Measurements from ENCODE around the gene ACTR2.
"Not testable (repeated sequence)": the region's sequence is repeated elsewhere in the genome, so short reads cannot be mapped to it uniquely, and the experiment has no call there.

ACTR2 gene

GRCh38 chr2:65227020-65227455, 593 bp upstream of the ACTR2 start:
- DNase-seq (ENCODE audit: low spot score) = no peak
- in situ Hi-C loops (cut with MboI; ENCODE audit: low pct_unique_long_range_greater_than_20kb, low sequenced_read_pairs, unreplicated experiment) = no loop called here
- TF ChIP-seq, protein P1, sequence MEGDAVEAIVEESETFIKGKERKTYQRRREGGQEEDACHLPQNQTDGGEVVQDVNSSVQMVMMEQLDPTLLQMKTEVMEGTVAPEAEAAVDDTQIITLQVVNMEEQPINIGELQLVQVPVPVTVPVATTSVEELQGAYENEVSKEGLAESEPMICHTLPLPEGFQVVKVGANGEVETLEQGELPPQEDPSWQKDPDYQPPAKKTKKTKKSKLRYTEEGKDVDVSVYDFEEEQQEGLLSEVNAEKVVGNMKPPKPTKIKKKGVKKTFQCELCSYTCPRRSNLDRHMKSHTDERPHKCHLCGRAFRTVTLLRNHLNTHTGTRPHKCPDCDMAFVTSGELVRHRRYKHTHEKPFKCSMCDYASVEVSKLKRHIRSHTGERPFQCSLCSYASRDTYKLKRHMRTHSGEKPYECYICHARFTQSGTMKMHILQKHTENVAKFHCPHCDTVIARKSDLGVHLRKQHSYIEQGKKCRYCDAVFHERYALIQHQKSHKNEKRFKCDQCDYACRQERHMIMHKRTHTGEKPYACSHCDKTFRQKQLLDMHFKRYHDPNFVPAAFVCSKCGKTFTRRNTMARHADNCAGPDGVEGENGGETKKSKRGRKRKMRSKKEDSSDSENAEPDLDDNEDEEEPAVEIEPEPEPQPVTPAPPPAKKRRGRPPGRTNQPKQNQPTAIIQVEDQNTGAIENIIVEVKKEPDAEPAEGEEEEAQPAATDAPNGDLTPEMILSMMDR (IDR thresholded peaks at IDR 0.05; ENCODE audit: extremely low read depth, insufficient read depth, missing control alignments) = no peak

- peak; percentile 57 for DNase-seq (ENCODE audit: low spot score)
- in situ Hi-C loops (cut with MboI; ENCODE audit: low pct_unique_long_range_greater_than_20kb, low sequenced_read_pairs, unreplicated experiment) = no loop called here
- TF ChIP-seq, protein P1 (IDR thresholded peaks at IDR 0.05; ENCODE audit: extremely low read depth, insufficient read depth, missing control alignments) = no peak
Measured at GRCh38 chr2:65228263-65228750, 676 bp downstream of the ACTR2 start.

- no peak for DNase-seq (ENCODE audit: low spot score)
- in situ Hi-C loops (cut with MboI; ENCODE audit: low pct_unique_long_range_greater_than_20kb, low sequenced_read_pairs, unreplicated experiment) = no loop called here
- TF ChIP-seq, protein P1 (IDR thresholded peaks at IDR 0.05; ENCODE audit: extremely low read depth, insufficient read depth, missing control alignments) = no peak
Measured at GRCh38 chr2:65231121-65231520, 3.5 kb downstream of the ACTR2 start.

DNA sequence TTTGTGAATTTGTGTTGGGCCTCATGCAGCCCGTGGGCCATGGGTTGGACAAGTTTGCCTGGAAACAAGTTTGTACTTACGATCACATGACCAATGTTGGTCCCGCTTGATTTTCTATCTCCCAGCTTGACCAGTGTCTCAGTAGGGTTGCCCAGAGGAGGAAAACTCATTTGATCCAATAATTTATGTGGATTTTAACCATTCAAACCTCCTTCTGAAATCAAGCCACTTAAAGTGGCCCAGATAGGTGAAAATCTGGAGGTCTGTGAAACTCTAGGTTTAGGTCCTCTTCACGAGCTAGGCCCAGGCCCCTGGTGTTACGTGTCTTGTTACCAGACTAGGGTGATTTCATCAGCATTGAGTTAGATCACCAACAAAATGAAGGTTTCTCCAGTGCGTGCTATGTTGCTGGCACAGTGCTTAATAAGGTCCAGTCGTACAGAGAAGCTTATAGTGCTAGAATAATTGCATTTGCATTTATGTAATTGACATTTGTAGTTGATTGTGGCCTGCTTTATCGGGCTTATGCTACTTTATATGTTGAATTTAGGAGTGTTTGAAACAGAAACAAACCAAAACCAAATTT, 4.4 kb downstream of the ACTR2 start:
- TF ChIP-seq, protein P1 (IDR thresholded peaks at IDR 0.05; ENCODE audit: extremely low read depth, insufficient read depth, missing control alignments) = no peak
- no peak for DNase-seq (ENCODE audit: low spot score)
- in situ Hi-C loops (cut with MboI; ENCODE audit: low pct_unique_long_range_greater_than_20kb, low sequenced_read_pairs, unreplicated experiment) = no loop called here

GRCh38 chr2:65232636-65233035, 5.0 kb downstream of the ACTR2 start:
- in situ Hi-C loops (cut with MboI; ENCODE audit: low pct_unique_long_range_greater_than_20kb, low sequenced_read_pairs, unreplicated experiment) = no loop called here
- TF ChIP-seq, protein P1 (IDR thresholded peaks at IDR 0.05; ENCODE audit: extremely low read depth, insufficient read depth, missing control alignments) = no peak
- peak; percentile 43 for DNase-seq (ENCODE audit: low spot score)

- TF ChIP-seq, protein P1 (IDR thresholded peaks at IDR 0.05; ENCODE audit: extremely low read depth, insufficient read depth, missing control alignments) = no peak
- DNase-seq (ENCODE audit: low spot score) = no peak
- in situ Hi-C loops (cut with MboI; ENCODE audit: low pct_unique_long_range_greater_than_20kb, low sequenced_read_pairs, unreplicated experiment) = no loop called here
Measured at GRCh38 chr2:65240657-65241056, 13.0 kb downstream of the ACTR2 start.

GRCh38 chr2:65244452-65244851, 16.8 kb downstream of the ACTR2 start:
- in situ Hi-C loops (cut with MboI; ENCODE audit: low pct_unique_long_range_greater_than_20kb, low sequenced_read_pairs, unreplicated experiment); DNase-seq (ENCODE audit: low spot score): not testable (repeated sequence)
